HepG2 (cell line): ENCODE results near the gene SNX30. TPM values are rescaled to one million over a fixed set of nuclear protein-coding genes. Genes with fewer than 3 reads are reported as not detected.

Source experiments
- ATF1 ChIP-seq: IDR thresholded peaks from 2 replicates; pipeline ENCODE4 v1.6.1; 2016; ENCODE audit warnings: mild to moderate bottlenecking, control low read depth
- GATAD2A ChIP-seq: IDR thresholded peaks from 2 replicates; pipeline ENCODE4 v1.6.1; 2016
- KMT2B ChIP-seq: IDR thresholded peaks from 2 replicates; pipeline ENCODE4 v1.6.1; 2016; ENCODE audit warnings: missing genetic modification reagents, missing compliant biosample characterization
- MYPOP ChIP-seq: sonication (generic); formaldehyde crosslinking; IDR thresholded peaks from 2 replicates; pipeline ENCODE4 v1.8.1; 2023; ENCODE audit warnings: mild to moderate bottlenecking, moderate library complexity, missing genetic modification reagents
- POLR2AphosphoS5 ChIP-seq: IDR thresholded peaks from 2 replicates; pipeline ENCODE4 v1.6.1; 2012; ENCODE audit warnings: low read depth, low read length
- RFXAP ChIP-seq: sonication (generic); formaldehyde crosslinking; IDR thresholded peaks from 2 replicates; pipeline ENCODE4 v1.4.0; 2020; ENCODE audit warnings: missing genetic modification reagents, borderline replicate concordance
- SALL1 ChIP-seq: sonication (generic); formaldehyde crosslinking; IDR thresholded peaks from 2 replicates; pipeline ENCODE4 v1.8.0; 2022; ENCODE audit warnings: mild to moderate bottlenecking, missing genetic modification reagents
- SP140L ChIP-seq: sonication (generic); formaldehyde crosslinking; IDR thresholded peaks from 2 replicates; pipeline ENCODE4 v1.4.0; 2020; ENCODE audit warnings: missing genetic modification reagents, borderline replicate concordance
- THAP8 ChIP-seq: sonication (generic); formaldehyde crosslinking; IDR thresholded peaks from 2 replicates; pipeline ENCODE4 v1.5.1; 2020; ENCODE audit warnings: missing genetic modification reagents, mild to moderate bottlenecking, borderline replicate concordance
- ZFP90 ChIP-seq: sonication (generic); formaldehyde crosslinking; IDR thresholded peaks from 2 replicates; pipeline ENCODE4 v1.8.0; 2022; ENCODE audit warnings: missing genetic modification reagents, mild to moderate bottlenecking, inconsistent platforms, borderline replicate concordance
- ZGPAT ChIP-seq: IDR thresholded peaks from 2 replicates; pipeline ENCODE4 v1.6.1; 2016; ENCODE audit warnings: mild to moderate bottlenecking
- ZNF180 ChIP-seq: sonication (generic); formaldehyde crosslinking; IDR thresholded peaks from 2 replicates; pipeline ENCODE4 v1.4.0; 2020; ENCODE audit warnings: low read depth, missing genetic modification reagents, borderline replicate concordance
- ZNF569 ChIP-seq: sonication (generic); formaldehyde crosslinking; IDR thresholded peaks from 2 replicates; pipeline ENCODE4 v1.5.0; 2020; ENCODE audit warnings: mild to moderate bottlenecking, missing genetic modification reagents, moderate library complexity, borderline replicate concordance
- ZNF605 ChIP-seq: sonication (generic); formaldehyde crosslinking; IDR thresholded peaks from 2 replicates; pipeline ENCODE4 v1.8.0; 2022; ENCODE audit warnings: mild to moderate bottlenecking, missing genetic modification reagents
- ZNF781 ChIP-seq: sonication (generic); formaldehyde crosslinking; IDR thresholded peaks from 2 replicates; pipeline ENCODE4 v1.5.1; 2020; ENCODE audit warnings: borderline replicate concordance, mild to moderate bottlenecking, missing genetic modification reagents; ENCODE audit errors: not compliant biosample characterization
- polyA plus RNA-seq, 8 experiments: library from polyadenylated mRNA; depleted of rRNA in 3 of 8; stranded (reverse) in 7 of 8; unstranded in 1 of 8; fragments of >200 nt; fragmentation: Illumina TruSeq in 4 of 8; extraction: Trizol in 4 of 8; gene quantifications; 2 replicates each; pipeline versions ENCODE4 v1.2.1 to v1.2.3, GENCODE V29; 2011 to 2016; ENCODE audit warnings: low read depth in 4 of 8, missing spikeins in 1 of 8, mixed read lengths in 1 of 8; ENCODE audit not compliant: insufficient read depth in 1 of 8
- total RNA-seq, 5 experiments: library from RNA; depleted of rRNA; stranded (reverse); fragments of >200 nt; fragmentation: Illumina TruSeq; extraction: Trizol; gene quantifications; 2 replicates each; pipeline ENCODE4 v1.2.3, GENCODE V29; 2016; ENCODE audit warnings: low read depth in 1 of 5
- TF ChIP-seq, protein P1 (sequence below): sonication (generic); formaldehyde crosslinking; IDR thresholded peaks from 2 replicates; pipeline ENCODE4 v1.5.0; 2020; ENCODE audit warnings: mild to moderate bottlenecking, missing genetic modification reagents, borderline replicate concordance
- TF ChIP-seq, protein P2 (sequence below): sonication (generic); formaldehyde crosslinking; IDR thresholded peaks from 2 replicates; pipeline ENCODE4 v1.5.0; 2020; ENCODE audit warnings: missing genetic modification reagents

The SNX30 gene
- total and polyA plus RNA-seq, 2 of the 13 experiments (the other 11 are each of a cell fraction or from before 2014, with no cell fraction given): 4.4 to 12.4 TPM

- TF ChIP-seq, protein P1, sequence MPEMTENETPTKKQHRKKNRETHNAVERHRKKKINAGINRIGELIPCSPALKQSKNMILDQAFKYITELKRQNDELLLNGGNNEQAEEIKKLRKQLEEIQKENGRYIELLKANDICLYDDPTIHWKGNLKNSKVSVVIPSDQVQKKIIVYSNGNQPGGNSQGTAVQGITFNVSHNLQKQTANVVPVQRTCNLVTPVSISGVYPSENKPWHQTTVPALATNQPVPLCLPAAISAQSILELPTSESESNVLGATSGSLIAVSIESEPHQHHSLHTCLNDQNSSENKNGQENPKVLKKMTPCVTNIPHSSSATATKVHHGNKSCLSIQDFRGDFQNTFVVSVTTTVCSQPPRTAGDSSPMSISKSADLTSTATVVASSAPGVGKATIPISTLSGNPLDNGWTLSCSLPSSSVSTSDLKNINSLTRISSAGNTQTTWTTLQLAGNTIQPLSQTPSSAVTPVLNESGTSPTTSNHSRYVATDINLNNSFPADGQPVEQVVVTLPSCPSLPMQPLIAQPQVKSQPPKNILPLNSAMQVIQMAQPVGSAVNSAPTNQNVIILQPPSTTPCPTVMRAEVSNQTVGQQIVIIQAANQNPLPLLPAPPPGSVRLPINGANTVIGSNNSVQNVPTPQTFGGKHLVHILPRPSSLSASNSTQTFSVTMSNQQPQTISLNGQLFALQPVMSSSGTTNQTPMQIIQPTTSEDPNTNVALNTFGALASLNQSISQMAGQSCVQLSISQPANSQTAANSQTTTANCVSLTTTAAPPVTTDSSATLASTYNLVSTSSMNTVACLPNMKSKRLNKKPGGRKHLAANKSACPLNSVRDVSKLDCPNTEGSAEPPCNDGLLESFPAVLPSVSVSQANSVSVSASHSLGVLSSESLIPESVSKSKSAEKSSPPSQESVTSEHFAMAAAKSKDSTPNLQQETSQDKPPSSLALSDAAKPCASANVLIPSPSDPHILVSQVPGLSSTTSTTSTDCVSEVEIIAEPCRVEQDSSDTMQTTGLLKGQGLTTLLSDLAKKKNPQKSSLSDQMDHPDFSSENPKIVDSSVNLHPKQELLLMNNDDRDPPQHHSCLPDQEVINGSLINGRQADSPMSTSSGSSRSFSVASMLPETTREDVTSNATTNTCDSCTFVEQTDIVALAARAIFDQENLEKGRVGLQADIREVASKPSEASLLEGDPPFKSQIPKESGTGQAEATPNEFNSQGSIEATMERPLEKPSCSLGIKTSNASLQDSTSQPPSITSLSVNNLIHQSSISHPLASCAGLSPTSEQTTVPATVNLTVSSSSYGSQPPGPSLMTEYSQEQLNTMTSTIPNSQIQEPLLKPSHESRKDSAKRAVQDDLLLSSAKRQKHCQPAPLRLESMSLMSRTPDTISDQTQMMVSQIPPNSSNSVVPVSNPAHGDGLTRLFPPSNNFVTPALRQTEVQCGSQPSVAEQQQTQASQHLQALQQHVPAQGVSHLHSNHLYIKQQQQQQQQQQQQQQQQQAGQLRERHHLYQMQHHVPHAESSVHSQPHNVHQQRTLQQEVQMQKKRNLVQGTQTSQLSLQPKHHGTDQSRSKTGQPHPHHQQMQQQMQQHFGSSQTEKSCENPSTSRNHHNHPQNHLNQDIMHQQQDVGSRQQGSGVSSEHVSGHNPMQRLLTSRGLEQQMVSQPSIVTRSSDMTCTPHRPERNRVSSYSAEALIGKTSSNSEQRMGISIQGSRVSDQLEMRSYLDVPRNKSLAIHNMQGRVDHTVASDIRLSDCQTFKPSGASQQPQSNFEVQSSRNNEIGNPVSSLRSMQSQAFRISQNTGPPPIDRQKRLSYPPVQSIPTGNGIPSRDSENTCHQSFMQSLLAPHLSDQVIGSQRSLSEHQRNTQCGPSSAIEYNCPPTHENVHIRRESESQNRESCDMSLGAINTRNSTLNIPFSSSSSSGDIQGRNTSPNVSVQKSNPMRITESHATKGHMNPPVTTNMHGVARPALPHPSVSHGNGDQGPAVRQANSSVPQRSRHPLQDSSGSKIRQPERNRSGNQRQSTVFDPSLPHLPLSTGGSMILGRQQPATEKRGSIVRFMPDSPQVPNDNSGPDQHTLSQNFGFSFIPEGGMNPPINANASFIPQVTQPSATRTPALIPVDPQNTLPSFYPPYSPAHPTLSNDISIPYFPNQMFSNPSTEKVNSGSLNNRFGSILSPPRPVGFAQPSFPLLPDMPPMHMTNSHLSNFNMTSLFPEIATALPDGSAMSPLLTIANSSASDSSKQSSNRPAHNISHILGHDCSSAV (CRISPR knock-in tag): no peak
- TF ChIP-seq ZNF781 (no peak), MYPOP (CRISPR knock-in tag) (0 out of 2 replicates have a peak, but pooled peaks have one; percentile 67), ATF1 (CRISPR knock-in tag) (peak; percentile 92), GATAD2A (CRISPR knock-in tag) (0 out of 2 replicates have a peak, but pooled peaks have one; percentile 9), ZNF569 (CRISPR knock-in tag) (no peak), ZGPAT (peak; percentile 76), THAP8 (CRISPR knock-in tag) (0 out of 2 replicates have a peak, but pooled peaks have one; percentile 36), RFXAP (CRISPR knock-in tag) (peak; percentile 39; the same call in 1 of the 2 replicates), SP140L (no peak), POLR2AphosphoS5 (peak; percentile 77), ZFP90 (CRISPR knock-in tag) (0 out of 2 replicates have a peak, but pooled peaks have one; percentile 56), ZNF180 (no peak), ZNF605 (CRISPR knock-in tag) (peak; percentile 30; the same call in 1 of the 2 replicates), KMT2B (CRISPR knock-in tag) (peak; percentile 78; the same call in 1 of the 2 replicates), SALL1 (peak; percentile 70)
- TF ChIP-seq, protein P2, sequence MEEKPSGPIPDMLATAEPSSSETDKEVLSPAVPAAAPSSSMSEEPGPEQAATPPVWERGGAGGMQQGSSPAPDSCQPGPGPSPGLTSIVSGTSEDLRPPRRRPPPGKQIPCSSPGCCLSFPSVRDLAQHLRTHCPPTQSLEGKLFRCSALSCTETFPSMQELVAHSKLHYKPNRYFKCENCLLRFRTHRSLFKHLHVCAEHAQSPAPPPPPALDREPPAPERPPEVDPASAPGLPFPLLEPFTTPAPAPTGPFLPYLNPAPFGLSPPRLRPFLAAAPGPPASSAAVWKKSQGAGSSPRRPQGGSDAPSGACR (CRISPR knock-in tag): peak; percentile 46; the same call in 1 of the 2 replicates
Measured at GRCh38 chr9:112717661-112718331, 32.8 kb upstream of the SNX30 start, which contains the start of gene INIP (continued).
